ENCODE results near the gene NEMF. TPM values are rescaled to one million over a fixed set of nuclear protein-coding genes. Genes with fewer than 3 reads are reported as not detected.

Gene NEMF
- total and polyA plus RNA-seq, 2 donors (not counting 1 experiment from before 2014, with no cell fraction given) = 26.7 to 127 TPM

DNA sequence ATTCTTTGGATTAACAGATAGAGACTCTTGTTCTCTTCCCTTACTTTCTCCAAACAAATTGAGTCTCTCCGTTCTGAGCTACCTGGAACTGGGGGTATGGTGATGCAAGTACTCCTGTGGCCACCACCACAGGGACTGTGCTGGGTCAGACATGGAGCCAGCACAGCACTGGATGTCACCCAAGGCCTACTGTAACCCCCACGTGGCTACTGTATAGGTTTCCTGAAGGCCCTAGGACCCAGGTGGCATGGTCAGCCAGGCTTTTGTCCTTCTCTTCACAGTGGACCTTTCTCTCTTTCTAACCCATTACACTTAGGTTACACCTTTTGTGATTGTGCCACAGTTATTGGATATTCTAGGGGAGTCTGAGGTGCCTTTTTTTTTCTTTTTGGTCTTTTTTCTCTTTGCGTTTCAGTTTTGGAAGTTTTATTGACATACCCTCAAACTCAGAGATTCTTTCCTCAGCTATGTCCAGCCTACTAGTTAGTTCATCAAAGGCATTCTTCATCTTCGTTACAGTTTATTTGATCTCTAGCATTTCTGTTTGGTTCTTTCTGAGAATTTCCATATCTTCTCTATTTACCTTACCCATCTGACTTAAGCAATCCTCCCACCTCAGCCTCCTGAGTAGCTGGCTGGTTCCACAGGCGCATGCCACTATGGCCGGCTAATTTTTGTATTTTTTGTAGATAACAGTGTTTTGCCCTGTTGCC is 90.6 kb downstream of the NEMF start:
- H3K36me3 ChIP-seq (replicated peaks in 1 of 2; ENCODE audit: control extremely low read depth in 1 of 2, control insufficient read depth in 1 of 2, extremely low read depth in 1 of 2, insufficient read depth in 2 of 2, low read length in 1 of 2) = no peaks in the 10 kb centered on the region
- no peak for TF ChIP-seq EZH2 (IDR thresholded peaks at IDR 0.05; ENCODE audit: borderline replicate concordance, insufficient read depth, low read depth, low read length, poor library complexity, severe bottlenecking)
- TF ChIP-seq, protein P1, sequence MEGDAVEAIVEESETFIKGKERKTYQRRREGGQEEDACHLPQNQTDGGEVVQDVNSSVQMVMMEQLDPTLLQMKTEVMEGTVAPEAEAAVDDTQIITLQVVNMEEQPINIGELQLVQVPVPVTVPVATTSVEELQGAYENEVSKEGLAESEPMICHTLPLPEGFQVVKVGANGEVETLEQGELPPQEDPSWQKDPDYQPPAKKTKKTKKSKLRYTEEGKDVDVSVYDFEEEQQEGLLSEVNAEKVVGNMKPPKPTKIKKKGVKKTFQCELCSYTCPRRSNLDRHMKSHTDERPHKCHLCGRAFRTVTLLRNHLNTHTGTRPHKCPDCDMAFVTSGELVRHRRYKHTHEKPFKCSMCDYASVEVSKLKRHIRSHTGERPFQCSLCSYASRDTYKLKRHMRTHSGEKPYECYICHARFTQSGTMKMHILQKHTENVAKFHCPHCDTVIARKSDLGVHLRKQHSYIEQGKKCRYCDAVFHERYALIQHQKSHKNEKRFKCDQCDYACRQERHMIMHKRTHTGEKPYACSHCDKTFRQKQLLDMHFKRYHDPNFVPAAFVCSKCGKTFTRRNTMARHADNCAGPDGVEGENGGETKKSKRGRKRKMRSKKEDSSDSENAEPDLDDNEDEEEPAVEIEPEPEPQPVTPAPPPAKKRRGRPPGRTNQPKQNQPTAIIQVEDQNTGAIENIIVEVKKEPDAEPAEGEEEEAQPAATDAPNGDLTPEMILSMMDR (IDR thresholded peaks at IDR 0.05) = no peak
- Mint-ChIP-seq H3K27me3 (no peaks in the 10 kb centered on the region), H3K27ac (no peak overlapping the region), H3K4me3 (no peak overlapping the region), H3K4me1 (peaks cover 3% of the 10 kb centered on the region), H3K9me3 (ENCODE audit: insufficient read depth) (no peaks in the 10 kb centered on the region)
- CTCF ChIA-PET = no interaction called here
- intact Hi-C loops (cut with micrococcal nuclease) = no loop called here
- no peaks in the 10 kb centered on the region for H4K20me1 ChIP-seq (ENCODE audit: control insufficient read depth, insufficient read depth, low read length, poor library complexity, severe bottlenecking)
- POLR2A ChIA-PET = no interaction called here
- ATAC-seq (ENCODE audit: low read depth) = no peak
- no peak overlapping the region for H3K4me2 ChIP-seq (replicated peaks; ENCODE audit: low read depth, low read length, poor library complexity, severe bottlenecking)
- H3K4me3 ChIP-seq (ENCODE audit: control extremely low read depth in 1 of 5, extremely low read depth in 1 of 5, insufficient read depth in 1 of 5, low read depth in 2 of 5, low read length in 4 of 5) = no peak overlapping the region
- no peaks in the 10 kb centered on the region for H3K9me3 ChIP-seq (ENCODE audit: control extremely low read depth in 1 of 3, control insufficient read depth in 2 of 3, insufficient read depth in 1 of 3, low read length in 2 of 3)
- H2AFZ ChIP-seq (ENCODE audit: insufficient read depth, low read depth, low read length, poor library complexity, severe bottlenecking) = no peak overlapping the region
- no peak overlapping the region for H3K9ac ChIP-seq (ENCODE audit: low read length)
- no peak for DNase-seq
- peaks cover 3 to 4% of the 10 kb centered on the region in 2 donors for H3K4me1 ChIP-seq (ENCODE audit: control insufficient read depth in 2 of 2, insufficient read depth in 2 of 2, low read length in 2 of 2)
- no peaks in the 10 kb centered on the region for H3K27me3 ChIP-seq (replicated peaks in 1 of 4; ENCODE audit: control extremely low read depth in 1 of 4, control insufficient read depth in 3 of 4, insufficient read depth in 4 of 4, low read length in 3 of 4)
- H3K27ac ChIP-seq (ENCODE audit: low read length in 2 of 2) = no peak overlapping the region
- 88% methylated on average over 4 of the region's 6 CpGs for whole genome bisulfite sequencing (ENCODE audit: insufficient coverage)
- no peaks in the 10 kb centered on the region for H3K79me2 ChIP-seq (ENCODE audit: control insufficient read depth, insufficient read depth, low read length)

DNA sequence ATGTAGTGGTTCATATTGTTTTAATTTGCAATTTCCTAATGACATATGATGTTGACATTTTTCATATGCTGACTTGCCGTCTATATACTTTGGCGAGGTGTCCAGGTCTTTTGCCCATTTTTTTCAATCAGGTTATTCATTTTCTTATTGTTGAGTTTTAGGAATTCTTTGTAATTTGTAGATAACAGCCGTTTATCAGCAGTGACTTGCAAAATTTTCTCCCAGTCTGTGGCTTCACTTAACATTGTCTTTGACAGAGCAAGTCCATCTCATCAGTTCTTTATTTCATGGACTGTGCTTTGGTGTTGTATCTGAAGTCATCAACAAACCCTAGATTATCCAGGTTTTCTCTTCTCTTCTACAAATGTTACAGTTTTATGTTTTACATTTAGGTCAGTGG is 97.2 kb downstream of the NEMF start:
- Histone ChIP-seq H3K4me2 (replicated peaks; ENCODE audit: low read depth, low read length, poor library complexity, severe bottlenecking) (no peak overlapping the region), H4K20me1 (ENCODE audit: control insufficient read depth, insufficient read depth, low read length, poor library complexity, severe bottlenecking) (no peaks in the 10 kb centered on the region), H3K27ac (ENCODE audit: low read length in 2 of 2) (no peak overlapping the region), H3K36me3 (replicated peaks in 1 of 2; ENCODE audit: control extremely low read depth in 1 of 2, control insufficient read depth in 1 of 2, extremely low read depth in 1 of 2, insufficient read depth in 2 of 2, low read length in 1 of 2) (no peaks in the 10 kb centered on the region), H3K27me3 (replicated peaks in 1 of 4; ENCODE audit: control extremely low read depth in 1 of 4, control insufficient read depth in 3 of 4, insufficient read depth in 4 of 4, low read length in 3 of 4) (no peaks in the 10 kb centered on the region), H3K4me1 (ENCODE audit: control insufficient read depth in 2 of 2, insufficient read depth in 2 of 2, low read length in 2 of 2) (no peaks in the 10 kb centered on the region), H2AFZ (ENCODE audit: insufficient read depth, low read depth, low read length, poor library complexity, severe bottlenecking) (no peak overlapping the region), H3K9me3 (ENCODE audit: control extremely low read depth in 1 of 3, control insufficient read depth in 2 of 3, insufficient read depth in 1 of 3, low read length in 2 of 3) (no peaks in the 10 kb centered on the region), H3K79me2 (ENCODE audit: control insufficient read depth, insufficient read depth, low read length) (no peaks in the 10 kb centered on the region), H3K9ac (ENCODE audit: low read length) (no peak overlapping the region), H3K4me3 (ENCODE audit: control extremely low read depth in 1 of 5, extremely low read depth in 1 of 5, insufficient read depth in 1 of 5, low read depth in 2 of 5, low read length in 4 of 5) (no peak overlapping the region)
- no peak for ATAC-seq (ENCODE audit: low read depth)
- Mint-ChIP-seq H3K27ac (no peak overlapping the region), H3K27me3 (no peaks in the 10 kb centered on the region), H3K9me3 (ENCODE audit: insufficient read depth) (peaks cover 3% of the 10 kb centered on the region), H3K4me3 (no peak overlapping the region), H3K4me1 (no peaks in the 10 kb centered on the region)
- no peak for DNase-seq
- ChIA-PET CTCF (no interaction called here), POLR2A (no interaction called here)
- no CpG with 5 or more reads among the region's 3 CpGs for WGBS (ENCODE audit: insufficient coverage)
- TF ChIP-seq EZH2 (IDR thresholded peaks at IDR 0.05; ENCODE audit: borderline replicate concordance, insufficient read depth, low read depth, low read length, poor library complexity, severe bottlenecking) = no peak
- TF ChIP-seq, protein P1 (IDR thresholded peaks at IDR 0.05) = no peak
- intact Hi-C loops (cut with micrococcal nuclease) = no loop called here

Data from B cell (primary cell).